WTC11 (cell line): ENCODE results near the gene HECTD4. TPM values are rescaled to one million over a fixed set of nuclear protein-coding genes. Genes with fewer than 3 reads are reported as not detected.

Source experiments
- ATAC-seq: fragments of 200-7000 bp; cut with Tn5 transposase; 2 replicates; pipeline ENCODE4 v1.10.0; 2021; ENCODE audit warnings: mild to moderate bottlenecking, moderate library complexity
- CTCF ChIA-PET: fragments of 300-600 bp; sonication (Branson Sonifier 250); formaldehyde crosslinking; loops from one replicate; lab custom pipeline; 2021; ENCODE audit warnings: antibody characterized with exemption; lab: Charles Lee
- POLR2A ChIA-PET: fragments of 350-600 bp; sonication (Branson Sonifier 250); formaldehyde crosslinking; loops from one replicate; lab custom pipeline; 2021; ENCODE audit warnings: antibody characterized with exemption; lab: Charles Lee
- DNase-seq: peaks from one replicate; pipeline ENCODE4 v3.0.0; 2021; ENCODE audit warnings: low spot score
- H3K27ac Mint-ChIP-seq: 2 replicates; pipeline ENCODE4 v1.8.0; 2021; ENCODE audit warnings: mixed read lengths
- H3K27me3 Mint-ChIP-seq: 2 replicates; pipeline ENCODE4 v1.8.0; 2021; ENCODE audit warnings: low read depth, mild to moderate bottlenecking, moderate library complexity, mixed read lengths
- H3K36me3 Mint-ChIP-seq: 2 replicates; pipeline ENCODE4 v1.8.0; 2021; ENCODE audit warnings: mixed read lengths
- H3K4me1 Mint-ChIP-seq: 2 replicates; pipeline ENCODE4 v1.8.0; 2022; ENCODE audit warnings: mixed read lengths
- H3K4me3 Mint-ChIP-seq: 2 replicates; pipeline ENCODE4 v1.8.0; 2021; ENCODE audit warnings: mild to moderate bottlenecking, moderate library complexity, mixed read lengths
- H3K9me3 Mint-ChIP-seq: 2 replicates; pipeline ENCODE4 v1.8.0; 2021; ENCODE audit warnings: mixed read lengths
- ATF2 ChIP-seq: sonication (generic); formaldehyde crosslinking; IDR thresholded peaks from 2 replicates; pipeline ENCODE4 v1.8.1; 2022; ENCODE audit warnings: low read depth, missing genetic modification reagents, borderline replicate concordance
- FOXK1 ChIP-seq: sonication (generic); formaldehyde crosslinking; IDR thresholded peaks from 2 replicates; pipeline ENCODE4 v1.8.0; 2022; ENCODE audit warnings: mild to moderate bottlenecking, moderate library complexity, missing genetic modification reagents
- FOXP4 ChIP-seq: sonication (generic); formaldehyde crosslinking; IDR thresholded peaks from 2 replicates; pipeline ENCODE4 v1.8.0; 2022; ENCODE audit warnings: mild to moderate bottlenecking, missing genetic modification reagents
- GABPB1 ChIP-seq: sonication (generic); formaldehyde crosslinking; IDR thresholded peaks from 2 replicates; pipeline ENCODE4 v1.8.1; 2023; ENCODE audit warnings: mild to moderate bottlenecking, missing genetic modification reagents
- HMGXB4 ChIP-seq: sonication (generic); formaldehyde crosslinking; IDR thresholded peaks from 2 replicates; pipeline ENCODE4 v1.8.1; 2023; ENCODE audit warnings: mild to moderate bottlenecking, moderate library complexity, missing genetic modification reagents
- KAT7 ChIP-seq: sonication (generic); formaldehyde crosslinking; IDR thresholded peaks from 2 replicates; pipeline ENCODE4 v1.8.1; 2023; ENCODE audit warnings: missing genetic modification reagents, mild to moderate bottlenecking, borderline replicate concordance
- NFYB ChIP-seq: sonication (generic); formaldehyde crosslinking; conservative IDR thresholded peaks from 2 replicates; pipeline ENCODE4 v1.8.0; 2022; ENCODE audit warnings: low read depth, missing genetic modification reagents
- RELA ChIP-seq: sonication (generic); formaldehyde crosslinking; IDR thresholded peaks from 2 replicates; pipeline ENCODE4 v1.8.1; 2022; ENCODE audit warnings: missing genetic modification reagents, mild to moderate bottlenecking, borderline replicate concordance
- SMAD3 ChIP-seq: sonication (generic); formaldehyde crosslinking; IDR thresholded peaks from 2 replicates; pipeline ENCODE4 v1.8.0; 2022; ENCODE audit warnings: missing genetic modification reagents, mild to moderate bottlenecking, borderline replicate concordance
- STAT6 ChIP-seq: sonication (generic); formaldehyde crosslinking; conservative IDR thresholded peaks from 2 replicates; pipeline ENCODE4 v1.8.1; 2023; ENCODE audit warnings: mild to moderate bottlenecking, low read depth, missing genetic modification reagents, moderate library complexity
- TCF7 ChIP-seq: sonication (generic); formaldehyde crosslinking; IDR thresholded peaks from 2 replicates; pipeline ENCODE4 v1.8.0; 2022; ENCODE audit warnings: mild to moderate bottlenecking, low read depth, missing genetic modification reagents, moderate library complexity
- TP53 ChIP-seq: sonication (generic); formaldehyde crosslinking; IDR thresholded peaks from 2 replicates; pipeline ENCODE4 v1.8.1; 2023; ENCODE audit warnings: mild to moderate bottlenecking, missing genetic modification reagents
- ZNF281 ChIP-seq: sonication (generic); formaldehyde crosslinking; IDR thresholded peaks from 2 replicates; pipeline ENCODE4 v1.8.0; 2023; ENCODE audit warnings: mild to moderate bottlenecking, missing genetic modification reagents
- ZNF396 ChIP-seq: fragments of 250-450 bp; sonication (Bioruptor Pico); IDR thresholded peaks from 2 replicates; pipeline ENCODE4 v1.8.0; 2021; ENCODE audit warnings: mild to moderate bottlenecking, moderate library complexity, borderline replicate concordance
- ZNF423 ChIP-seq: fragments of 250-450 bp; sonication (Bioruptor Pico); IDR thresholded peaks from 2 replicates; pipeline ENCODE4 v2.1.2; 2022; ENCODE audit warnings: mild to moderate bottlenecking, moderate library complexity
- ZNF671 ChIP-seq: fragments of 250-450 bp; sonication (Bioruptor Pico); IDR thresholded peaks from 2 replicates; pipeline ENCODE4 v1.8.0; 2021; ENCODE audit warnings: mild to moderate bottlenecking
- ZSCAN18 ChIP-seq: fragments of 250-450 bp; sonication (Bioruptor Pico); IDR thresholded peaks from 2 replicates; pipeline ENCODE4 v2.1.2; 2022; ENCODE audit warnings: mild to moderate bottlenecking, moderate library complexity
- total RNA-seq: library from RNA; stranded (reverse); gene quantifications from 3 replicates; pipeline ENCODE4 v1.2.3, GENCODE V29; 2021

Gene HECTD4
- total RNA-seq, 1 experiment from 2014 or later: 31.7 TPM

GRCh38 chr12:112353393-112353792 is 28.8 kb downstream of the HECTD4 start:
- H3K27ac Mint-ChIP-seq: no peak overlapping the region
- peaks cover 11% of the 10 kb centered on the region for H3K4me1 Mint-ChIP-seq
- H3K9me3 Mint-ChIP-seq: no peaks in the 10 kb centered on the region
- no peak for TF ChIP-seq HMGXB4 (CRISPR knock-in tag)
- TF ChIP-seq ZNF423 (CRISPR knock-in tag): no peak
- no peak for TF ChIP-seq TCF7 (CRISPR knock-in tag)
- TF ChIP-seq RELA: no peak
- no peak for TF ChIP-seq GABPB1 (CRISPR knock-in tag)
- no peak for TF ChIP-seq NFYB (CRISPR knock-in tag)
- TF ChIP-seq, all 79 proteins: peak for 0
- DNase-seq: no peak
- ATAC-seq: no peak
- H3K36me3 Mint-ChIP-seq: no peaks in the 10 kb centered on the region
- CTCF ChIA-PET: no interaction called here
- POLR2A ChIA-PET: no interaction called here
- no peak overlapping the region for H3K4me3 Mint-ChIP-seq
- H3K27me3 Mint-ChIP-seq: no peaks in the 10 kb centered on the region

DNA sequence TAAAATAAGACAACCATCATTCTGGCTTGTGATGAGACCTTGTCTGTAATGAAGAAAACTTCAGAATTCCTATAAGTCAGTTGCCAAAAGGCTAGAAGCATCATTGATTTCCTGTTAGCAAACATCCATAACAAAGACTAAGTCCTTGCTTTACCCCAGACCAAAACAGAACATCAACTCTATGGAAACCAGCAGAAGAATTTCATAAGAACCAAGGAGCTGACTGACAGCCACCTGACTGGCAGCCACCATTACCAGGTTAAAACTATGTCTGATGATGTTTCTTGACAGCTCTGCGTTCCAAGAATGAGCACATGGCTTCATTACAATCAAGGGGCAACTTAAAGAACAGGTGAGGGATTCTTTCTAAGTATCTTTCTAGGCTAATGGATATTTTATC is 29.3 kb downstream of the HECTD4 start:
- Mint-ChIP-seq H3K4me1 (peaks cover 12% of the 10 kb centered on the region), H3K4me3 (no peak overlapping the region), H3K27ac (peak overlapping the region; percentile 55; the same call in 1 of the 2 replicates), H3K9me3 (no peaks in the 10 kb centered on the region), H3K27me3 (no peaks in the 10 kb centered on the region), H3K36me3 (no peaks in the 10 kb centered on the region)
- CTCF ChIA-PET: no interaction called here
- ATAC-seq (no peak), DNase-seq (no peak)
- POLR2A ChIA-PET: no interaction called here
- no peak for TF ChIP-seq STAT6 (CRISPR knock-in tag)
- no peak for TF ChIP-seq ZSCAN18
- no peak for TF ChIP-seq FOXP4 (CRISPR knock-in tag)
- TF ChIP-seq KAT7: no peak
- TF ChIP-seq ZNF281: no peak
- TF ChIP-seq ATF2 (CRISPR knock-in tag): no peak
- TF ChIP-seq ZNF671 (CRISPR knock-in tag): no peak
- no peak for TF ChIP-seq TCF7 (CRISPR knock-in tag)
- TF ChIP-seq TP53: no peak
- TF ChIP-seq FOXK1 (CRISPR knock-in tag): no peak
- TF ChIP-seq ZNF423 (CRISPR knock-in tag): no peak
- TF ChIP-seq SMAD3 (CRISPR knock-in tag): no peak
- TF ChIP-seq ZNF396: no peak
